Myocyte (in vitro differentiated cells): ENCODE measurements around the gene MYO1D. TPM values are rescaled to one million over a fixed set of nuclear protein-coding genes. Genes with fewer than 3 reads are reported as not detected.
A peak's percentile ranks its signal among the peaks of the same experiment; 100 is the strongest.

Experiments used
- DNase-seq: peaks from one replicate; pipeline ENCODE4 v3.0.0-alpha.2; 2012; ENCODE audit warnings: low read depth
- total RNA-seq: library from RNA; depleted of rRNA; stranded (reverse); fragments of >200 nt; gene quantifications from 2 replicates; pipeline ENCODE4 v1.2.3, GENCODE V29; 2014

MYO1D gene
- total RNA-seq, 1 donor from 2014 or later: 34.8 TPM

DNA sequence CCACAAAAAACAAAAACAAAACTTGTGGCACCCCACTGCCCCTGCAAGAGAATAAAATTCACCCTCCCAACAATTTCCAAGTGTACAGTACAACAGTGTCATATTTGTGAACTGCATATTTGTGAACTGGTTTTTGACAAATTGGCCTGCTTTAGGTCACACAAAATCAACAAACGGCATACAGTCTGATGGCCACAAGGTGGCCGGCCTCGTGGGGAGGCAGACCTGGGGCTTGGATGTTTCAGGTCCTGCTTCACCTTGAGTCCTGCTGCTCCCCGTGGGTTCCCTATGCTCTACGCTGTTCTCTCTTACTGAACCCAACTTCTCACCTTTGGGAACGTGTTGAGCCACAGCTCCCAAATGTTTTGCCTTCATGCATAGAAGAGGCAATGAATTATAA, 287.9 kb downstream of the MYO1D start:
- DNase-seq: no peak

DNA sequence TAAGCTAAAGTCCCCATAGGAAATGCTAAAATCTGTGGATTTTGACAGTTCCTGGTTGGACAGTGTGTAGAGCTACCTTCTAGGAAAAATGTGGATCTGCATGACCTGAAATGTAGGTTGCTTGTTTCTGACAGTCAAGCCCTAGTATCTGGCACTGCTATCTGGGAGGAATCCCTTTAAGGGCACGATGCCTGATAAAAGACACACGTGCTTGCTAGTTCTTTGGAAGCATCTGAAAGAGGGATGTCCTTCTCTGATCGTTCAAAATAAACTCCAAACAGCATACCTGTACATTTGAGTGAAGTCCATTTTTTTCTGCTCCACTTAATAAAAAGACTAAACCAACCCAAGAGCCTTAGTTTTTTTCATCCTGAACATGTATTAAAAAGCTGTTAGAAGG, 288.8 kb downstream of the MYO1D start:
- DNase-seq: no peak

DNA sequence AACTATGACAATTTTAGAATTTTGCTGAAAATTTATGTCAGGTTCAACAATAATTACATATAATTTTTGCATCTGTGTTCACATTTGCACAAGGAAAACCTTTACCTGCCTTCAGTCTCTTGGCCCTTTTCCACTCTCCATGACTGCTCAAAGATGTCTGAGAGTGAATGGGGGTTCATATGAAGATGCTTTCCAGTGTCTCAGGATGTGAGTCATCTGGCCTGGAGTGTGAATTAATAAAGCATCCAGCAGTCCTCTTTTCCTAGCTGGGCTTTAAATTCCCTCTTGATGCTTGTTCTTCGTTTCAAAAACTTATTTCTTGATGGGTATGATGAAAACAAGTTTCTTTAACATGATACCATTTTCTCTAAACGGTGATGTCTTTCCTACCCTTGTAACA, 290.3 kb downstream of the MYO1D start:
- no peak for DNase-seq

DNA sequence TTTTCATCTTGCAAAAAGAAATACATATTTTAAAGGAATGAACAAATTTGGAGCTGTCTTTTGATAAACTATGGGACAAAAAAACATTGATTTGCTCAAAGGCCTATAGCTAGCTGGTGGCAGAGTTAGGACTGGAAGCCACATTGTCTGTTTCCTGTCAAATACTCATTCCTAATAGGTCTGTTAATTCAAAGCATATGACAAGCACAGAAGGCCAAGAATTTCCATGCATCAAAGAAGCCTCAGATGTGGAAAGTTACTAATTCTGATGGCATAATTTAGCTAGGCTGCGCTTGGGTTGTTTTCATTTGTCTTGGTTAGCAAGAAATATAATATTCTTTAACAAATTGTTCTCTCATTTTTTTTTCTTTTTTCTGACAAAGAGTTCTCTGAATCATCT, 292.1 kb downstream of the MYO1D start:
- no peak for DNase-seq

DNA sequence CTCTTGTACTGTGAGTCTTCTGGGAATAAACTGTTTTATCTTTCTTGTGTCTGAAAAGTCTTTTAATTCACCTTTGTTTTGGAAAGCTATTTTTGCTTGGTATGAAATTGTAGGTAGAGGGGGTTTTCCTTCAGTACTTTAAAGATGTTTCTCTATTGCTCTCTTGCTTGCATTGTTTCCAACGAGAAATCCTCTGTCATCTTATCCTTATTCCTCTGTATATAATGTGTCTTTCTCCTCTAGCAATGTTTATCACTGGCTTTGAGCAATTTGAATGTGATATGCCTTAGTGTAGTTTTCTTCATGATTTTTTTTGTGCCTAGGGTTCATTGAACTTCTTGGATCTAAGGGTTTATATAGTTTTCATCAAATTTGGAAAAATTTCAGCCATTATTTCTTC, 293.9 kb downstream of the MYO1D start:
- no peak for DNase-seq

DNA sequence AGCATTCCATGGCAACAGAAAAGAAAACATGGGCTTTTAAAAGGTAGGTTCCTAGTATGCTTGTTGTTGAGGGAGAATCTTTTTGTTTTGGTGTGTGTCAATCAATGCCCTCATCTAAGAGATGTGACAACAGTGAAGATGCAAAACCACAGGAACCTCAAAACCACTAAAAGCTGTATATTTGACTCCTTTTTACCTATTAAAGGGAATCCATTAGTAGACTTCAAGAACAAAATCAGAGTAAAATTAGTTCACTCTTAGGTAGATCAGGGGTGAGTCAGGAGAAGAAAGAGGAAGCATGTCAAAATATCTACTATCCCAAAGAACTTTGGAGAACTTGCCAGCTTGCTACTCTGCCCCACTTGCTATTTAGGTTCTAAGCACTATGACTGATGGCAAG, 301.1 kb downstream of the MYO1D start:
- no peak for DNase-seq

DNA sequence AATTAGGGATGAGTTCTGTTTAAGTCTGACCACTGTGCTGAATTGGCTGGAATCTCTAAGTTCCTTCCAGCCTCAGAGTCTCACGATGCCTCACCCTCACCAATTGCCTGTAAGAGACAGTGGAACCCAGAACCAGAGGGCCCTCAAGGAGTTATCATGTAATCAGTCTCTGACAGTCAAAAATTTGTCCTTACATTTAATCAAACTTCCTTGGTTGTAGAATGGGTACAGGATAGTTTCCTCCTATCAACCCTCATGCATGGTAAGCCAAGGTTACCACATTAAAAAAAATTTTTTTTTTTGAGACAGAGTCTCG, 306.9 kb downstream of the MYO1D start:
- DNase-seq: no peak

DNA sequence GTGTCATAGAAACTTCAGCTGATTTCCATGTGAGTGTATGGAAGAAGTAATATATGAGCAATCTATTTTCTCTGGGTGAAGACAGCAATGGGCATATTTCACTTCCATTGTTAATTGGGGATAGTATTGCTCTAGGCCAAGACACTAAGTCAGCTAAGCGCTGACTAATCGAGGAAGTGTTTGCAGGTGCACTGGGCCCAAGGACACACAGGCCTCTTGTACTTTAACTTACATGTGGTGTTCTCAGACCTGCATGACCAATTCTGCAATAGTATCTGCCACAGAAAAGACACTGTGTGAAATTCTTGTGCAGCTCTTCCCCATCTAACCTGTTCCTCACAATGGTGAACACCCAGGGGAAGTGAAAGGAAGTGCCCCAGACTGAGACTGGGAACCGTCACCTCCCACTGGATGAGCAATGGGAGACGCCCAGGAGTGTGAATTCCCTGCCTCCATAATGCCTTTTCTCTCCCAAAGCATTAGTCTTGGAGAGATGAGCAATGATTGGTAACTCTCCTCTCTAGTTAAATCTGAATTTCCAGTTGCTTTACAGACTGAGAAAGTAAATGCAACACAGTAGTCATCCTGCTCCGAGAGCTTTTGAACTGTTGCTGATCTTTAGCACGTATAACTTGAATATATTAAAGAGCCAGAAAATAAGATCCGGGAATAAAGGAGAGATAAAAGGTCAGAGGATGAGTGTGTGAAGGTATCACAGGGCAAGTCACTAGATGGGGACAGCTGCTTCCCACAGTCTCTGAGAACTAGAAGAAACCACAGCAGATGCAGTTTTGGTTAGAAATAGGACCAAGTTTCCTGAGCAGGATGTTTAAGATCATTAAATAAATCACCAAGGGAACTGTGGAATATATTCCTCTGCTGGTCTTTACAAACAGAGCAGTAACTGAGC, 307.5 kb downstream of the MYO1D start:
- peak; percentile 80 for DNase-seq

DNA sequence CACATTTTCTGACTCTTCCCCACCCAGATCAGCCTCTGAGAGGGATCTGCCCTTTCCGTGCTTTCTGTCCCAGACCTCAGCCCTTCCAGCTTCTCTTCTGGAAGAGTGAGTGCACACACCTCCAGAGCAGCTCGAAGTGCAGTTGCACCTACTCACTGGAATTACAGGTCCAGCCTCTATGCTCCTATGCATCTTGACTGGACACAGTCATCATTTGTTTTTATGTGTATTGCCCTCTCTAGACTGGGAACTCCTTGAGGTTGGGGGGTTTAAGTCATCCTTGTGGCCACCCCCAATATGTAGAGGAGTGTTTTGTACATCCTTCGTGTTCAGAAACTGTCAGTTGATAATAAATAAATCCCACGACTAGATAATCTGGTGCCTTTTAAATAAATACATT, 308.2 kb downstream of the MYO1D start:
- no peak for DNase-seq

DNA sequence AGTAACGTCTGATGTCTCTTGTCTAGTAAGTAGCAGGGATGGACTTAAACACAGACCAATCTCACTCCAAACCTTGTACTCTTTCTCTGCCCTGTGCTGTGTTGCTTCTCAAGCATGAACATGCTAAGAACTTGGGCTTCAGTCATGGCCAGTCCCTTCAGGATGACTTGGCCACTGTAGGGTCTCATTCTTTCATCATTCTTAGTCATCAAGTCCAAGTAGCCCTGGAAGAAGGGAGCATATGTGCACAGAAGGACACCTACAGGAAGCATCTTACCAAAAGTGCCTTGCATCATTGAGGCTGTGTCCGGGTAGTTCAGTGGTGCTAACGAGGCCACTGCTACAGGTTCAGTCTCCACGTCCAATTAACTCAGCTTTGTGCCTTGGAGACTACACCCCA, 309.4 kb downstream of the MYO1D start:
- no peak for DNase-seq

DNA sequence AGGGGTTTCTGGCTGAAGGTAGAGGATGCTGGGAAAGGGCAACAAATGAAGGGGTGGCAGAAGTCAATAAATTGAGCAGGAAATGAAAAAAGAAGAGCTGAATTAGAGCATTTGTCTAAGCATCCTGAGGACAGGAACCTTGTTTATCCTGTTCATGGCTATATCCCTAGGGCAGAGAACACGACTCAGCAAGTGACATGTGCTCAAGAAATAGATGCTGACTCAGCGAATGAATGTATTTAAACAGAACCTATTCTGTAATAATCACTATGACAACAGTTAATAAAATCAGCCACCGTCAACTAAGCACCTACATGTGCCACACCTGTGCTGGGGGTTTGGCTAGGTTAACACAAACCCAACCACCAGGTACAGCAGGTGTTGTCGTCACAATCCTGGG, 309.8 kb downstream of the MYO1D start:
- no peak for DNase-seq

DNA sequence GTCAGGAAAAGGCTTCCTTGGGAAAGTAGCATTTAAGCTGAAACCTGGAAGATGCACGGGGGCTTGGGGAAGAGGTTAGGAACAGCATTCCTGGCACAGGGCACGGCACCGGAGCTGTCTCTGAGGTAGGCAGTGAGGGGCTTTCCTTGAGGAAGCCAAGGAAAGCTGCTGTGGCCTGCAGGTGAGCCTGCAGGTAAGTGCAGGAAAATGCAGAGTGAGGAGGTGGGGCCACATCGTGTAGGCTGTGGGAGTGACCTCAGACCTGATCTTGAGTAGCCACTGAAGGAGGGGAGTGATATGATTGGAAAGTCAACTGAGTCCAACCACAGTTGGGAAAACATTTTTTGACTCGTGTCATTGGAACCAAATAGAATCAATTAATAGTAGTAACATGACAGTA, 310.6 kb downstream of the MYO1D start:
- no peak for DNase-seq

DNA sequence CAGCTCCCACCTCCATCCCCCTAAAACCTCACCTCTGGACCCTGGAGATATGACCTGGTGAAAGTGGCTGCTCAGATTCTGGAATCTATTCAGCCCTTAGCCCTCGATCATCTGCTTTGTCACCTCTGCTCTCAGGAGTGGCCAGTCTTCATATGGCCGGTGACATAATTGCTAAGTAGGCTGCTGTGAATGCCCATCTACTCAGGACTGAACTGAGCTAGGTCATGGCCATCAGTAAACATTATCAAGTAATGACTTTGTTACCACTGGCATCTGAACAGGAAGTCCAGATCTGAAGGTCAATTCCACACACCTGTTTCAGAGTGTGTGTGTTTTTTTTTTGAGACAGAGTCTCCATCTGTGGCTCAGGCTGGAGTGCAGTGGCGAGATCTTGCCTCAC, 311.5 kb downstream of the MYO1D start:
- peak; percentile 24 for DNase-seq

DNA sequence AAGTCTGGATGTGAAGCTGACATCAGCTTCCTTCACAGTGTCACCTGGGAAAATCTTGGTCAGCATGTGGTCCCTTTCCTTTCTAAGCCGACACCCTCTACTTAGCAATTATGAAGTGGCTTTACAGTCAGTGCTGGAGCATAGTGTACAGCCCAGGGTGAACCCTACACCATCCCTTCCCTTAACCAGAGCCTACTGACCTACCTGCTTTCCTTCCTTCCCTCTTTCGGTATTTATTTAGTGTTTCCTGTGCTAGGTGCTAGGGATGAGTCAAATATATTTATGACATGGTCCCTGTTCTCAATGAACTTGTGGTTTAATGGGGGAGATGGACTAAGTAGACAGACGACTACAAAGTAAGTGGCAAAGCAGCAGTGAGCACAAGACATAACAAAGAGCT, 312.6 kb downstream of the MYO1D start:
- no peak for DNase-seq

DNA sequence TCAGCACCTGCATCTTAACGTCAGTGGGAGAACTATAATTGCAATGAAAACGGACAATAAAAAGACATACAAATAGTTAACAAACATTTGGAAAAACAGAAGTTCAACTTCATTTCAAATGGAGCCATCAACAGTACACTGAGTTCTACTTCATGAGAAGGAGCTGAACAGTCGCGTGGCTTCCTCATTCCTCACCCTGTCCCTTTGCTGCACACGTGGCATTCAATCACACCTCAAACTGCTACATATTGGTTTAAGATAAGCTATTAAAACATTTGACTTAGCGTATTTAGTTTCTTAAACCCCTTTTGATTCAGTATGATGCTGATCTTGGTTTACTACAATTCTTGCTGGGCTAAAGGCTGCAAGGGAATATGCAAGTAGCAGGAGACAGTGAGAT, 313.3 kb downstream of the MYO1D start:
- no peak for DNase-seq

DNA sequence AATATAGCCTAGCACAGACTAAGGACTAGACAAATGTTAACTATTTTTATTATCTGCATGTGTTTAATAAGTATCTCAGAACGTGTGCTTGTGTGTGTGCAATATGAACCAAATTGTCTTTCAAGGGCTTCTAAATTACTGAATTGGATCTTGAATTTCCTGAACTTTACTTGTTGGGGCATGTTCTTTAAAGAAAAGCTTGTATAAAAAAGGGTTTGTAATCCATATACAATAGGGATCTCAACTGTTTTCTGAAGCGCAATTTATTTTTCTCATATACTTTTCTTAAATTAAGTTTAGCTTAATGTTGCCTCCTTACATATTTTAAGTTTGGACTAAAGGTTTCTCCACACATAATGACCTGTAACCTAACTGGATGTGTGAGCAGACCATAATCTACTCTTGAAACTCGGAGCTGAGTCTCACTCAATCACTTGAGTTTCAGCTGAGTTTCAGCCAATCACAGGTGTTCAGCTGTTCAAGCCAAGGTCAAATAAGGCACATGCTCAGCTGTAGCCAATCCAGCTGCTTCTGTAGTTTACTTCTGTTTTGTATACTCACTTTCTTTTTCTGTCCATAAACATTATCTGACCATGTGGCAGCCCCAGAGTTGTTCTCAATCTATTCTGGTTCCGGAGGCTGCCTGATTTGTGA, 317.8 kb downstream of the MYO1D start:
- peak; percentile 88 for DNase-seq

DNA sequence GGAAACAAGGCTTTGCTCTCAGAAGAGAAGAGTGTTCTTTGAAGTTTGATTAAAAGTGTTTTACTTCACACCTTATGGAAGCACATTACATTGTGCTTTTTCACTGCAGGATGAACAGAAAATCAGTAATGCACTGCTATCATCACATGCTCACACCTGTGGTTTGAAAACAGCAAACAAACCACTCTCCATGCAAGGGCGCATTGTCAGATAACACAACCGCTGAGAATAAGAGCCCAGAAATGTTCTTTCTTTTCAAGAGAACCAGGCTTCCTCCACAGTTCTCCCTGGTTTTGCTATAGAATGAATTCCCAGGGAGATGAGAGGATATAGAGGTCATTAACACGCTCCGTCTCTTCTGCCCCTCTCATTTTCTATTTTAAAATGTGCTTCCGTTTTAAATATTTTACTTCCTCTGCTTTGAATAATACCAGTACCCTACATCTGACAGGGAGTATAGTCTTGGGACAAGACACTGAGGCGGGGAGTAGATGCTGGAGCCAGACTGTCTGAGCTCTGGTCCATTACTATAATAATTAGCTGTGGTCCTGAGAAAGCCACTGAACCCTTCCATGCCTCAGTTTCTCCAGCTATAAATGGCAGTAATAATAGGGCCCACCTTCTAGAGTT, 318.5 kb downstream of the MYO1D start:
- no peak for DNase-seq

DNA sequence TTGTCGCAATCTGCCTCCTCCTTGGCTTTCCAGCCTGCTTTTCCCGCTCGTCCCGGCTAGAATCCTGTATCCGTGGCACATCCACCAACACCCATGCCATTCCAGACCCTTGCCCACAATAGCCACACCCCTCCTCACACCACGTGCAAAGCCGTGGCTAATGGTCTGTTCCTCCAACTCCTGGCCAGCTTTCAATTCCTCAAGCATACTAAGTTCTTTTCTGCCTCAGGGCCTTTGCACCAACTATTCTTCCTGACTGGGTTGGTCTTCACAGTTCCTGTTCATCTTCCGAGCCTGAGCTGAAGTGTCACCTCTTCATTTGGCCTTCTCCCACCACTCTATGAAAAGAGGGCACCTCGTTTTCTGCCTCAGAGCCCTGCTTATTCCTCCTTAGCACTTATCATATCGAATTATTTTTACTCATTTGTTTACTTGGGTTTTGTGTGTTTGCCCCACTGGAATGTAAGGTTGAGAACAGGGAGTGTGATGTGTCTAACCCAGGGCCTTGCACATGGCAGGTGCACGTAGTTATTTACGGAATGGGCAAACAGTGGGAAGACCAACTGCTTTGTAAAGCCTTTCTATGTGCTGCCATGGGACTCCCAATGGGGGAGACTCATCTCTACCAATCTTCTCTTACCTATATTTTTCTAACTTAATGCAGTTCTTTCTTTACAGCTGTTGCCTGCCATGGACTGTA, 321.2 kb downstream of the MYO1D start:
- peak; percentile 81 for DNase-seq

DNA sequence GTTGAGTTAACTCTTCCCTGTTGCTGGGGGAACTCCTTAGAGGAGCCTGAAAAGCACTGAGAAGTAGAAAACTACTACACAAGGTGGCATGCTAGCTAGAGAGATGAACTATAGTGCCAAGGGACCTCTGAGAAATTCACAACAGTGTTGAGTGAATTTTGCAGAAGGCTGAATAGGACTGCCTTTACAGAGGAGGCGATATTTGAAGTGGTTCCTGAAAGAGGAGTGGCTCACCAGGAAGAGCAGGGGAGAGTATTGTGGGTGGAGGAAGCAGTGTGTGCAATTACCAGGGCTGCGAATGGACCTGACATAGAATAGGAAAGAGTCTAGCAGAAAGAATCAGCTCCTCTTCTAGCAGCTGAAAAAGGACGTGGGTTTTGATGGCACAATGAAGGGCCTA, 323.8 kb downstream of the MYO1D start:
- DNase-seq: no peak

DNA sequence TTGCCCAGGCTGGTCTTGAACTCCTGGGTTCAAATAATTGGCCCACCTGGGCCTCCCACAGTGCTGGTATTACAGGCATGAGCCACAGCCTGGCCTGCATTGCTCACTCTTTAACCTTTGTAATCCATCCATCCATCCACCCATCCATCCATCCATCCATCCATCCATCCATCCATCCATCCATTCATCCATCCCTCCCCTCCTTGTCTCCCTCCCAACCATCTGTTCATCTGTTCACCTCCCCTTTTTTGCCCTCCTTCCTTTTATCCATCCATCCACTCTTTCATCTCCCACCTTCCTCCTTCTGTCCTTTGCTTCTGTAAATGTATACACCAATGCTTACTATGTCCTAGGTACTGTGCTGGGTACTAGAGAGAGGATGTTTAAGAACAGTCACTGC, 324.6 kb downstream of the MYO1D start:
- no peak for DNase-seq

DNA sequence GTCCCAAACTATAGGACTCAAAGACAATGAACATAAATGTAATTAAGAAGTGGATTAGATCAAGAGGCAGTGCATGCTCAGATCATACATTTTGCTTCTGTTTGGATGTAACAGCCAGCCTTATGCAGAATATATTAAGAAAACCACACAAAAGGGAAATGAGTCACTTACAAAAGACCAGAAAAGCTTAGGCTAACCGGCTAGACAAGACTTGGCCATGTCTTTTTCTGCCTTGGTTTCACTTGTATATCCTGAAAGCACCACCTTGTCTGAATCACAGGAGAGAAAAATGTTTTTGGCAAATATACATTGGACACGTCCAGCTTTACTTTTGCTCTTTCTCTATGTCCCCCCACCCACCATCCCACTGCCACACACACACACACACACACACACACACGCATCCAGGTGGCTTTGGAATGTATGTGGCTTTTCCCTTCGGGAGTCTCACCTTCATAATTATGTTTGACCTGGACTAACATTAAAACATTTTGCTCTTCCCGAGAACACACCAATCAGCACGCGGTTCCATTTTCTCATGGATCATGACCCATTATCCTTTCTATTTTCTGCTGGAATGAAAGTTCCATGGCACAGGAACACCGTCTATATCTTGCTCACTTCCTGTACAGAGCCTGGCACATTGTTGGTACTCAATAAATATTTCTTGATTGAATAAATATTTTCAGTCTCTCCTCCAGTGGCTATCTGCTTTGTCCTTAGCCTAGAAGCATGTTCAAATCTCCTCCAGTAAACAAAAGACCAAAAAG, 325.6 kb downstream of the MYO1D start:
- no peak for DNase-seq
